Spleen (tissue), 11 donors: ENCODE data around the gene SLIT1. TPM values are rescaled to one million over a fixed set of nuclear protein-coding genes. Genes with fewer than 3 reads are reported as not detected.
A peak's percentile ranks its signal among the peaks of the same experiment; 100 is the strongest.

Experiments
- DNase-seq: peaks from one replicate; pipeline ENCODE4 v3.0.0-alpha.2; 2020
- H3K27ac ChIP-seq, 8 donors: fragments of 200-600 bp; sonication (generic) in 7 of 8; 1 replicate in 4 of 8; 2 replicates in 4 of 8; pipeline versions ENCODE4 v1.5.0 to v1.8.0; 2016 to 2021; ENCODE audit warnings: inconsistent platforms in 4 of 8, mild to moderate bottlenecking in 4 of 8, moderate library complexity in 1 of 8
- H3K27me3 ChIP-seq, 7 donors: fragments of 200-600 bp; sonication (generic) in 6 of 7; replicated peaks in 1 of 7; 1 replicate in 4 of 7; 2 replicates in 3 of 7; pipeline versions ENCODE4 v1.5.0 to v1.8.0; 2016 to 2021; ENCODE audit warnings: inconsistent platforms in 3 of 7, mild to moderate bottlenecking in 1 of 7
- H3K36me3 ChIP-seq, 6 donors: fragments of 200-600 bp; sonication (generic) in 5 of 6; 1 replicate in 4 of 6; 2 replicates in 2 of 6; pipeline versions ENCODE4 v1.5.0 to v1.8.0; 2016 to 2021; ENCODE audit warnings: inconsistent platforms in 2 of 6
- H3K4me1 ChIP-seq, 6 donors: fragments of 200-600 bp; sonication (generic) in 5 of 6; 1 replicate in 3 of 6; 2 replicates in 3 of 6; pipeline versions ENCODE4 v1.5.0 to v1.8.0; 2016 to 2021; ENCODE audit warnings: inconsistent platforms in 3 of 6
- H3K4me3 ChIP-seq, 8 donors: fragments of 200-600 bp; sonication (generic) in 7 of 8; 1 replicate in 4 of 8; 2 replicates in 4 of 8; pipeline versions ENCODE4 v1.5.0 to v1.8.0; 2016 to 2021; ENCODE audit warnings: inconsistent platforms in 4 of 8, mild to moderate bottlenecking in 4 of 8, moderate library complexity in 2 of 8
- H3K9me3 ChIP-seq, 8 donors: fragments of 200-600 bp; sonication (generic) in 7 of 8; 1 replicate in 4 of 8; 2 replicates in 4 of 8; pipeline versions ENCODE4 v1.5.0 to v1.8.0; 2016 to 2021; ENCODE audit warnings: inconsistent platforms in 4 of 8
- POLR2A ChIP-seq, 3 donors: fragments of 450-650 bp; IDR thresholded peaks; one replicate each; pipeline ENCODE4 v1.5.1; 2017; ENCODE audit warnings: antibody characterized with exemption in 3 of 3, mild to moderate bottlenecking in 1 of 3
- POLR2AphosphoS5 ChIP-seq, 3 donors: sonication (generic); formaldehyde crosslinking; IDR thresholded peaks; one replicate each; pipeline ENCODE4 v1.5.1; 2017; ENCODE audit warnings: antibody characterized with exemption in 3 of 3
- WGBS, 5 donors: extraction: QIAGEN DNeasy Blood & Tissue Kit in 3 of 5; methylation state at CpG; one replicate each; pipeline versions ENCODE4 v1.1.5 to v1.1.7; 2013 to 2018; 5-methylcytosine and 5-hydroxymethylcytosine counted together
- intact Hi-C: fragments of 100-400 bp; cut with DNase I; formaldehyde crosslinking; loops from one replicate; pipeline ENCODE4 v1.15.0; 2023; ENCODE audit warnings: low total_unique reads
- polyA plus RNA-seq, 3 donors: library from polyadenylated mRNA; stranded (reverse); fragments of 200-250 nt; gene quantifications; one replicate each; pipeline ENCODE4 v1.2.1, GENCODE V29; 2013
- total RNA-seq, 7 donors: library from RNA; depleted of rRNA in 3 of 7; stranded (reverse); fragments of >200 nt in 3 of 7; fragmentation: NEBNext Ultra II Directional in 4 of 7; extraction: Animal tissue kit (Norgen Biotek cat#: 25700) in 4 of 7; gene quantifications; one replicate each; pipeline versions ENCODE4 v1.1.0 to v1.2.1, GENCODE V29; 2016 to 2021
- TF ChIP-seq, protein P1 (sequence below), 11 experiments: fragments of 200-600 bp in 7 of 11; fragments of 450-650 bp in 4 of 11; sonication (generic) in 4 of 11; IDR thresholded peaks in 8 of 11; conservative IDR thresholded peaks in 3 of 11; 1 replicate in 7 of 11; 2 replicates in 4 of 11; pipeline versions ENCODE4 v1.4.0 to v1.8.0; 2016 to 2021; ENCODE audit warnings: antibody characterized with exemption in 11 of 11, inconsistent platforms in 4 of 11, mild to moderate bottlenecking in 1 of 11
- donor health status: healthy with polysubstance abuse.
- donor health status: DM: no; HTN: no; CAD: no; lungs with moderate emphysema.
- donor health status: DM: no; HTN: no; CAD: no.
- donor health status: Bipolar disorder and iron deficiency.
- donor health status: healthy.
- donor health status: DM: no; HTN: no; CAD: no.
- donor health status: DM: yes; HTN: yes; CAD: no.

The SLIT1 gene
- total and polyA plus RNA-seq, 10 donors = 0.11 to 0.82 (median 0.52) TPM

DNA sequence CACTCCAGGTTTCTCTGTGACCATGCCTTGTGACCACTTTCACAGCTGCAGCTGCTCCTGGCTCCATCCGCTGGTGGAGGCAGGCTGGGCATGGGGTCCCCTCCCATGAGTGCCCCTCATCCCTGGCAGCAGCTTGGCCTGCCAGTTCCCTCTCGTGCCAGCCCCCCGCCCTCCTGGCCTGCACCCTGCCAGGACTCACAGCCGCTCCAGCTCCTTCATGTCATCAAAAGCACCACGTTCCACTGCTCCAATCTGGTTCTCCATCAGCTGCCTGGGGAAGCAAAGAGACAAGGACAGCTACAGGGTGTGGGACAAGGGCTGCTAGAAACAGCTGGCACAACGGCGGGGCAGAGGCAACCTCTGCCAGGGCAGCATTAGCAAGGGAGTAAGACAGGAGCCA lies 22.6 kb downstream of the SLIT1 start:
- Histone ChIP-seq H3K9me3 (no peaks in the 10 kb centered on the region), H3K36me3 (no peaks in the 10 kb centered on the region), H3K27ac (no peak overlapping the region), H3K27me3 (no peaks in the 10 kb centered on the region), H3K4me3 (no peak overlapping the region), H3K4me1 (no peaks in the 10 kb centered on the region)
- WGBS, 5 donors = 80 to 90% (median 89%) methylated on average over 5 to 7 of the region's 7 CpGs
- DNase-seq = peak; percentile 48
- intact Hi-C loops = no loop called here
- TF ChIP-seq POLR2AphosphoS5 (IDR thresholded peaks at IDR 0.05) = no peak
- TF ChIP-seq, protein P1, sequence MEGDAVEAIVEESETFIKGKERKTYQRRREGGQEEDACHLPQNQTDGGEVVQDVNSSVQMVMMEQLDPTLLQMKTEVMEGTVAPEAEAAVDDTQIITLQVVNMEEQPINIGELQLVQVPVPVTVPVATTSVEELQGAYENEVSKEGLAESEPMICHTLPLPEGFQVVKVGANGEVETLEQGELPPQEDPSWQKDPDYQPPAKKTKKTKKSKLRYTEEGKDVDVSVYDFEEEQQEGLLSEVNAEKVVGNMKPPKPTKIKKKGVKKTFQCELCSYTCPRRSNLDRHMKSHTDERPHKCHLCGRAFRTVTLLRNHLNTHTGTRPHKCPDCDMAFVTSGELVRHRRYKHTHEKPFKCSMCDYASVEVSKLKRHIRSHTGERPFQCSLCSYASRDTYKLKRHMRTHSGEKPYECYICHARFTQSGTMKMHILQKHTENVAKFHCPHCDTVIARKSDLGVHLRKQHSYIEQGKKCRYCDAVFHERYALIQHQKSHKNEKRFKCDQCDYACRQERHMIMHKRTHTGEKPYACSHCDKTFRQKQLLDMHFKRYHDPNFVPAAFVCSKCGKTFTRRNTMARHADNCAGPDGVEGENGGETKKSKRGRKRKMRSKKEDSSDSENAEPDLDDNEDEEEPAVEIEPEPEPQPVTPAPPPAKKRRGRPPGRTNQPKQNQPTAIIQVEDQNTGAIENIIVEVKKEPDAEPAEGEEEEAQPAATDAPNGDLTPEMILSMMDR (IDR thresholded peaks at IDR 0.05 in 8 of 11, conservative IDR thresholded peaks at IDR 0.05 in 3 of 11) = no peak
- TF ChIP-seq POLR2A (IDR thresholded peaks at IDR 0.05) = no peak

DNA sequence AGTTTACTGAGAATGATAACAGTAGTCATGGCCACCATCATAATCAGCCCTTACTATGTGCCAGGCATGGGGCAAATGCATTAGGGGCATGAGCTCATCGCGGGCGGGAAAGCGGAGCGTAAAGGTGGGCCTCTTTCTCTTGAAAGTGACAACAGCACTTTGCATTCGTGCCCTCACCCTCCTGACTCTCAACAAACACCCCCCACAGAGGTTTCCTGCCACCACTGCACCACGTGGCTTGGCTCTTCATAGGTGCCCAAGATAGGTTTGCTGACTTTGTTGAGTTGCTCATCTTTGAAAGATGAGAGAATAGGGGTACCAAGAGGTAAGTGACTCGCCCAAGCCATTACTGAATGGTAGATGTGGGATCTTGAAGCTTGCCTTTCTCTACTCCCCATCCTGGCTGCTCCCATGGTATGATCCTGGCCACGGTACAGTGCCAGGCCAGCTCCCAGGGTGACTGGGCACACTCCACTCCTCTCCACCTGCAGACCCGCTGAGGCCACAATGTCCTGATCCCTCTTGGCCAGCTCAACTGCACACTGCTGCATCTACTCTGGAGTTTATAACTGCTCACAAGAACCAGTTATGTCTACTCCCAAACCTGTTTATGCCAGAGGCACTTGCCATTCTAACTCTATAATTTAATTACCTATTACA lies 26.0 kb downstream of the SLIT1 start:
- intact Hi-C loops = no loop called here
- TF ChIP-seq POLR2AphosphoS5 (IDR thresholded peaks at IDR 0.05) (no peak), POLR2A (IDR thresholded peaks at IDR 0.05) (no peak)
- TF ChIP-seq, protein P1 (IDR thresholded peaks at IDR 0.05 in 8 of 11, conservative IDR thresholded peaks at IDR 0.05 in 3 of 11) = no peak
- no peaks in the 10 kb centered on the region for H3K36me3 ChIP-seq
- DNase-seq = peak; percentile 53
- no peaks in the 10 kb centered on the region for H3K4me1 ChIP-seq
- no peak overlapping the region for H3K27ac ChIP-seq
- WGBS, 5 donors = 79 to 86% (median 85%) methylated on average over 10 of the region's 10 CpGs
- H3K9me3 ChIP-seq = no peaks in the 10 kb centered on the region
- no peaks in the 10 kb centered on the region for H3K27me3 ChIP-seq
- H3K4me3 ChIP-seq = no peak overlapping the region

DNA sequence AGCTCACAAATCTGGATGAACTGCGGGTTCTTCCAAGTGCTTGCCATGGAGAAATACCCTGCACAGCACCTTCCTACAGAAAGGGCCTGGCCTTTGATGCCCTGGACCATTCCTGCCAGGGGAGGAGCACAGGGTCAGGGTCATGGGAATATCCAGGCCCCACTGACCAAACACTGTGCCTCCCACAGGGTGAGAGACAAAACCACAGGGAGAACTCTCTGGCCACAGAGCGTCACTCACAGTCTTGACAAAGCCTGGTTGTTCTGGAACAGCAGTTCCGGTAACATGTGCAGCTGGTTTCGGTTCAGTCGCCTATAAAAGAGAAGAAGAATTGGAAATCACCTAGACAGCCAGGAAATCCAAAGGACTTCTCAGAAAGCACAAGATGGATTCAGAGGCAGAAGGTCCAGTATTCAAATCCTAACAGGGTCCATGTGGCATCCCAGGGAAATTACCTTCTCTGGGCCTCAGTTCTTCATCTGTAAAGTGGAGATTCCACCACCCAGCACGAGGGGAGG lies 28.1 kb downstream of the SLIT1 start:
- intact Hi-C loops = no loop called here
- no peaks in the 10 kb centered on the region for H3K27me3 ChIP-seq
- no peaks in the 10 kb centered on the region for H3K36me3 ChIP-seq

DNA sequence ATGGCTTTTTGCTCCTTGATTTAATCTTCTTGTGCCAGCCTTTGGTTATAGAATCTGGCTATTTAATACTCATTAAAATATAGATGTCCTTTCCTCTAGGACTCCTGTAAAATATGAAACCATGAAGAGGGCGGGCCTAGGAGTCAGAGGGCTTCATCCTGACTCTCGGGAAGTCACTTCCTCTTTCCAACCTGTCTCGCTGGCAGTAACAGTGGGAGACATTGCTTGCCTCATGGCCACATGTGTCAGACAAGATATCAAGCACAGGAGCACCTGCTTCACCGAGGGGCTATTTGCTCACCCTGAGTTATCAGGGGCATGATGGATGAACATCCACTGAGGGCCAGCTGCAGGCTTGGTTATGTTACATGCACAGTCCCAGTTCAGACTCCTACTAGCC lies 31.0 kb downstream of the SLIT1 start:
- TF ChIP-seq POLR2AphosphoS5 (IDR thresholded peaks at IDR 0.05) (no peak), POLR2A (IDR thresholded peaks at IDR 0.05) (no peak)
- TF ChIP-seq, protein P1 (IDR thresholded peaks at IDR 0.05 in 8 of 11, conservative IDR thresholded peaks at IDR 0.05 in 3 of 11) = no peak
- Histone ChIP-seq H3K9me3 (no peaks in the 10 kb centered on the region), H3K36me3 (no peaks in the 10 kb centered on the region), H3K4me1 (no peaks in the 10 kb centered on the region), H3K27ac (no peak overlapping the region), H3K4me3 (no peak overlapping the region), H3K27me3 (peaks cover 0 to 11% (median 0%) of the 10 kb centered on the region in 7 donors)
- DNase-seq = no peak
- 45 to 60% (median 50%) methylated on average over 4 of the region's 4 CpGs for WGBS, 5 donors
- intact Hi-C loops = no loop called here

More for the DNA sequence above, 28.1 kb downstream of the SLIT1 start:
- no peaks in the 10 kb centered on the region for H3K4me1 ChIP-seq
- no peak for TF ChIP-seq POLR2A (IDR thresholded peaks at IDR 0.05)
- no peak for TF ChIP-seq POLR2AphosphoS5 (IDR thresholded peaks at IDR 0.05)
- TF ChIP-seq, protein P1 (IDR thresholded peaks at IDR 0.05 in 8 of 11, conservative IDR thresholded peaks at IDR 0.05 in 3 of 11) = no peak
- no peaks in the 10 kb centered on the region for H3K9me3 ChIP-seq
- 66 to 77% (median 70%) methylated on average over 6 of the region's 6 CpGs for WGBS, 5 donors
- DNase-seq = peak; percentile 52
- no peak overlapping the region for H3K27ac ChIP-seq
- H3K4me3 ChIP-seq = no peak overlapping the region
